K562 (cell line): ENCODE results near the gene SHISAL1. TPM values are rescaled to one million over a fixed set of nuclear protein-coding genes. Genes with fewer than 3 reads are reported as not detected.

Experiments used
- ATAC-seq: fragments of 200-7000 bp; cut with Tn5 transposase; 3 replicates; pipeline ENCODE4 v1.9.1; 2020; ENCODE audit warnings: moderate library complexity
- BruUV-seq: library from RNA; stranded (reverse); fragments of 400-500 nt; replicated peaks from 2 replicates; lab custom pipeline; 2021; lab: Mats Ljungman, UMichigan
- CTCF ChIA-PET: fragments of 300-600 bp; formaldehyde crosslinking; extraction: SDS; loops from one replicate; lab custom pipeline; 2021; ENCODE audit warnings: low intra/inter-chr PET ratio; lab: Yijun Ruan, JAX
- POLR2A ChIA-PET: fragments of 300-600, 350-650 bp; sonication (Branson Sonifier 250); formaldehyde crosslinking; extraction: SDS; loops from one replicate; lab custom pipeline; 2021; ENCODE audit warnings: antibody characterized with exemption, inconsistent platforms; lab: Yijun Ruan, JAX
- DNase-seq, 4 experiments: peaks; one replicate each; pipeline versions ENCODE4 v3.0.0 to v3.0.0-alpha.2; 2011 to 2018; ENCODE audit warnings: low spot score in 3 of 4, mixed read lengths in 3 of 4; ENCODE audit errors: extremely low read depth in 1 of 4
- FAIRE-seq: peaks from 2 replicates; lab custom pipeline; 2011; peaks lifted over from hg19 to GRCh38; lab: Jason Lieb, UNC
- H2AFZ ChIP-seq: 2 replicates; pipeline ENCODE4 v1.6.0; 2011; ENCODE audit warnings: low read depth, low read length, control low read depth, inconsistent platforms
- H3K27ac ChIP-seq: fragments of 200-600 bp; 3 replicates; pipeline ENCODE4 v1.8.0; 2011; ENCODE audit warnings: low read depth, mild to moderate bottlenecking, control low read depth, inconsistent platforms, low read length, moderate library complexity, mixed read lengths; ENCODE audit errors: extremely low read depth
- H3K27me3 ChIP-seq, 2 experiments: fragments of 300-600 bp in 1 of 2; 2 replicates in 1 of 2; 3 replicates in 1 of 2; pipeline versions ENCODE4 v1.6.0 to v1.8.0; 2011; ENCODE audit warnings: inconsistent platforms in 2 of 2, low read length in 2 of 2, mild to moderate bottlenecking in 1 of 2, mixed read lengths in 1 of 2, moderate library complexity in 1 of 2; ENCODE audit not compliant: control insufficient read depth in 2 of 2, insufficient read depth in 2 of 2
- H3K36me3 ChIP-seq: fragments of 300-600 bp; 3 replicates; pipeline ENCODE4 v1.8.0; 2011; ENCODE audit warnings: mild to moderate bottlenecking, low read length, inconsistent platforms; ENCODE audit not compliant: control insufficient read depth, insufficient read depth
- H3K4me1 ChIP-seq, 2 experiments: fragments of 200-600 bp in 1 of 2; replicated peaks in 1 of 2; 2 replicates in 1 of 2; 3 replicates in 1 of 2; pipeline versions ENCODE4 v1.5.1 to v1.8.0; 2011; ENCODE audit warnings: inconsistent platforms in 2 of 2, low read length in 2 of 2, mild to moderate bottlenecking in 1 of 2, mixed read lengths in 1 of 2, moderate library complexity in 1 of 2; ENCODE audit not compliant: control insufficient read depth in 2 of 2, insufficient read depth in 2 of 2
- H3K4me2 ChIP-seq: 2 replicates; pipeline ENCODE4 v1.6.1; 2011; ENCODE audit warnings: low read length, control low read depth, inconsistent platforms, mixed read lengths; ENCODE audit not compliant: insufficient read depth
- H3K4me3 ChIP-seq: fragments of 200-600 bp; sonication (generic), shearing (Covaris generic); 2 replicates; pipeline ENCODE4 v1.5.1; 2016; ENCODE audit warnings: control low read depth, inconsistent platforms
- H3K79me2 ChIP-seq: fragments of 200-600 bp; 3 replicates; pipeline ENCODE4 v1.8.0; 2011; ENCODE audit warnings: low read length, inconsistent platforms; ENCODE audit not compliant: control insufficient read depth, insufficient read depth
- H3K9ac ChIP-seq, 2 experiments: 2 replicates each; pipeline versions ENCODE4 v1.6.0 to v1.6.1; 2011; ENCODE audit warnings: low read depth in 2 of 2, low read length in 2 of 2, control low read depth in 1 of 2, inconsistent platforms in 1 of 2, mild to moderate bottlenecking in 1 of 2, mixed read lengths in 1 of 2; ENCODE audit not compliant: insufficient read depth in 1 of 2
- H3K9me1 ChIP-seq: one replicate; pipeline ENCODE4 v1.6.0; 2011; ENCODE audit warnings: inconsistent platforms, mild to moderate bottlenecking, low read length, moderate library complexity; ENCODE audit not compliant: control insufficient read depth, insufficient read depth
- H3K9me3 ChIP-seq: replicated peaks from 2 replicates; pipeline ENCODE4 v1.5.1; 2011; ENCODE audit warnings: low read depth, low read length, inconsistent platforms; ENCODE audit not compliant: control insufficient read depth, insufficient read depth
- H4K20me1 ChIP-seq: replicated peaks from 2 replicates; pipeline ENCODE4 v1.6.1; 2011; ENCODE audit warnings: low read length, inconsistent platforms, mixed read lengths; ENCODE audit not compliant: control insufficient read depth, insufficient read depth
- ATF7 ChIP-seq: fragments of 450-650 bp; IDR thresholded peaks from 2 replicates; pipeline ENCODE4 v1.7.1; 2014; ENCODE audit warnings: mild to moderate bottlenecking, moderate library complexity
- CAMTA2 ChIP-seq: fragments of 250-450 bp; sonication (Bioruptor Pico); conservative IDR thresholded peaks from 2 replicates; pipeline ENCODE4 v1.5.1; 2022
- DIDO1 ChIP-seq: fragments of 450-650 bp; IDR thresholded peaks from 2 replicates; pipeline ENCODE4 v1.6.1; 2016; ENCODE audit warnings: low read depth, missing biosample characterization, missing genetic modification characterization
- HNRNPL ChIP-seq: fragments of 200-400 bp; formaldehyde crosslinking; IDR thresholded peaks from 2 replicates; pipeline ENCODE4 v1.6.1; 2017; ENCODE audit warnings: low read depth, mild to moderate bottlenecking, low read length
- PHF20 ChIP-seq: fragments of 450-650 bp; IDR thresholded peaks from 2 replicates; pipeline ENCODE4 v1.6.1; 2018; ENCODE audit not compliant: partially characterized antibody
- SRF ChIP-seq, 2 experiments: fragments of 250-450, 450-650 bp in 1 of 2; sonication (Bioruptor Pico) in 1 of 2; sonication (generic) in 1 of 2; formaldehyde crosslinking; IDR thresholded peaks; 2 replicates each; pipeline versions ENCODE4 v1.5.0 to v1.5.1; 2020 to 2022; ENCODE audit warnings: mild to moderate bottlenecking in 1 of 2, missing genetic modification reagents in 1 of 2
- ZKSCAN1 ChIP-seq: fragments of 150-350 bp; IDR thresholded peaks from 2 replicates; pipeline ENCODE4 v1.6.1; 2016; ENCODE audit warnings: low read depth, low read length
- ZNF239 ChIP-seq: fragments of 250-450 bp; sonication (Bioruptor Pico); IDR thresholded peaks from 2 replicates; pipeline ENCODE4 v1.4.0; 2020; ENCODE audit warnings: mild to moderate bottlenecking
- ZNF282 ChIP-seq: sonication (generic); formaldehyde crosslinking; IDR thresholded peaks from 2 replicates; pipeline ENCODE4 v1.8.1; 2023; ENCODE audit warnings: missing genetic modification reagents
- WGBS: fragments of 100-300 bp; shearing (Covaris generic); methylation state at CpG from one replicate; pipeline ENCODE4 v1.1.6; 2016; ENCODE audit warnings: low coverage, mixed read lengths; ENCODE audit not compliant: insufficient coverage; ENCODE audit errors: missing lambda C conversion rate; 5-methylcytosine and 5-hydroxymethylcytosine counted together
- in situ Hi-C: fragments of 300-500 bp; cut with MboI; formaldehyde crosslinking; loops from 4 replicates; pipeline ENCODE4 v1.15.0; 2018; ENCODE audit warnings: inconsistent platforms, mixed read lengths
- intact Hi-C: fragments of 100-400 bp; cut with micrococcal nuclease; formaldehyde crosslinking; loops from 2 replicates; pipeline ENCODE4 v1.14.2; 2022
- polyA plus RNA-seq, 8 experiments: library from polyadenylated mRNA; depleted of rRNA in 4 of 8; stranded (reverse) in 5 of 8; unstranded in 3 of 8; fragments of >200 nt; fragmentation: Nextera tagmentation in 2 of 8; fragmentation: Illumina TruSeq in 1 of 8; extraction: Ambion mirVana in 2 of 8; extraction: Trizol in 1 of 8; gene quantifications; 2 replicates each; pipeline versions ENCODE4 v1.2.1 to v1.2.3, GENCODE V29; 2011 to 2014; ENCODE audit warnings: inconsistent platforms in 1 of 8, missing spikeins in 1 of 8
- total RNA-seq, 7 experiments: library from RNA; depleted of rRNA in 6 of 7; stranded (reverse); fragments of >200 nt in 6 of 7; fragmentation: Illumina TruSeq in 2 of 7; extraction: Trizol in 2 of 7; gene quantifications; 2 replicates each; pipeline versions ENCODE4 v1.2.1 to v1.2.3, GENCODE V29; 2011 to 2021; ENCODE audit warnings: low replicate concordance in 1 of 7
- TF ChIP-seq, protein P1 (sequence below): fragments of 250-450 bp; sonication (Bioruptor Pico); IDR thresholded peaks from 2 replicates; pipeline ENCODE4 v1.4.0; 2020
- TF ChIP-seq, protein P2 (sequence below), 3 experiments: IDR thresholded peaks in 2 of 3; conservative IDR thresholded peaks in 1 of 3; 2 replicates each; pipeline ENCODE4 v1.5.1; 2011 to 2012; ENCODE audit warnings: low read length in 3 of 3, mild to moderate bottlenecking in 3 of 3, control low read depth in 2 of 3, improper control_type of control experiment in 1 of 3, inconsistent platforms in 1 of 3, low read depth in 1 of 3, mixed read lengths in 1 of 3, moderate library complexity in 1 of 3; ENCODE audit not compliant: insufficient read depth in 2 of 3

SHISAL1 gene
- total and polyA plus RNA-seq, 9 of the 15 experiments (the other 6 are each of a cell fraction or from before 2014, with no cell fraction given), result not detected

DNA sequence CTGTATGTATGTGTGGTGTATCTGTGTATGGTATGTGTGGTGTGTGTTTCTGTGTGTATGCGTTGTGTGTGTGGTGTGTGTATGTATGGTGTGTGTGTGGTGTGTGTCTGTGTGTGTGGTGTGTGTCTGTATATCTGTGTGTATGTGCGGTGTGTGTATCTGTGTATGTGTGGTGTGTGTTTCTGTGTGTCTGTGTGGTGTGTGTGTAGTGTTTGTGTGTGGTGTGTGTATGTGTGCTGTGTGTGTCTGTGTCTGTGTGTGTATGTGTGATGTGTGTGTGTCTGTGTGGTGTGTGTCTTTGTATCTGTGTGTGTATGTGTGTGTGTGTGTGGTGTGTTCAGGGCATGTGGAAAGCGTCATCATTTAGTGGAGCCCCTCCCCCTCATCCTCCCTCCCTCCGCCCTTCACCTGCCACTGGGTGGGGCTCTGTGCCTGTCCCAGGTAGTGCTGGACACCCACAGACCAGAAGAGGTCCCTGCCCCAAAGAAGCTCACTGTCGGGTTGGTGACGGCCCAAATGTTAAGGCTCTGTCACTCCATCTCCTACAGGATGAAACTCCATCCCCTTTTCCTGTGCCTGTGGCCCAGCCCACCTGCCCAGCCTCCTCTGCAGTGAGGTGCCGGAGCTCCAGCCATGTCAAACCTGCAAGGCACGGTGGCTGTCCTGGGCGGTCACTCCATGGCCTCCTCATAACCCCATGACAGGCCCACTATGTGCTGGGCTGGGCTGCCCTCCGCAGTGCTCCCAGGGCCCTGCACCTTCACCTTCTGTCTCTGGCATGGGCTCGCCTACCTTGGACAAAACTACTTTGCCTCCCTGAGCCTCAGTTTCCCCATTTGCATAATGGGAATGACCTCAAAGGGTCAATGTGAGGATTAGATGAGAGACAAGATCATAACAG lies 23.4 kb upstream of the SHISAL1 start:
- H3K79me2 ChIP-seq, result no peaks in the 10 kb centered on the region
- no peak for ATAC-seq
- intact Hi-C loops, result no loop called here

More for the DNA sequence above, 23.4 kb upstream of the SHISAL1 start:
- no peak overlapping the region for H3K27ac ChIP-seq
- no peak overlapping the region for H3K9ac ChIP-seq
- H2AFZ ChIP-seq, result no peak overlapping the region
- 19% methylated on average over 9 of the region's 11 CpGs for WGBS
- H4K20me1 ChIP-seq, result no peaks in the 10 kb centered on the region
- ChIA-PET POLR2A (interaction anchor here (0.5 kb wide), 1 partner anchor 228 kb away, joined by 3 read pairs; no protein-coding TSS in a partner anchor), CTCF (no interaction called here)
- H3K9me1 ChIP-seq, result no peaks in the 10 kb centered on the region
- FAIRE-seq, result peak; percentile 49
- no peak for DNase-seq
- no peaks in the 10 kb centered on the region; a peak in 1 of 5 replicates for H3K4me1 ChIP-seq
- TF ChIP-seq PHF20 (peak; percentile 17), ZNF282 (CRISPR knock-in tag) (no peak), DIDO1 (tag) (no peak), SRF (CRISPR knock-in tag; IDR thresholded peaks at IDR 0.05) (no peak), ZNF239 (CRISPR knock-in tag) (no peak), HNRNPL (no peak), CAMTA2 (no peak), ZKSCAN1 (peak; percentile 24; the same call in 1 of the 2 replicates), ATF7 (no peak)
- TF ChIP-seq, protein P1, sequence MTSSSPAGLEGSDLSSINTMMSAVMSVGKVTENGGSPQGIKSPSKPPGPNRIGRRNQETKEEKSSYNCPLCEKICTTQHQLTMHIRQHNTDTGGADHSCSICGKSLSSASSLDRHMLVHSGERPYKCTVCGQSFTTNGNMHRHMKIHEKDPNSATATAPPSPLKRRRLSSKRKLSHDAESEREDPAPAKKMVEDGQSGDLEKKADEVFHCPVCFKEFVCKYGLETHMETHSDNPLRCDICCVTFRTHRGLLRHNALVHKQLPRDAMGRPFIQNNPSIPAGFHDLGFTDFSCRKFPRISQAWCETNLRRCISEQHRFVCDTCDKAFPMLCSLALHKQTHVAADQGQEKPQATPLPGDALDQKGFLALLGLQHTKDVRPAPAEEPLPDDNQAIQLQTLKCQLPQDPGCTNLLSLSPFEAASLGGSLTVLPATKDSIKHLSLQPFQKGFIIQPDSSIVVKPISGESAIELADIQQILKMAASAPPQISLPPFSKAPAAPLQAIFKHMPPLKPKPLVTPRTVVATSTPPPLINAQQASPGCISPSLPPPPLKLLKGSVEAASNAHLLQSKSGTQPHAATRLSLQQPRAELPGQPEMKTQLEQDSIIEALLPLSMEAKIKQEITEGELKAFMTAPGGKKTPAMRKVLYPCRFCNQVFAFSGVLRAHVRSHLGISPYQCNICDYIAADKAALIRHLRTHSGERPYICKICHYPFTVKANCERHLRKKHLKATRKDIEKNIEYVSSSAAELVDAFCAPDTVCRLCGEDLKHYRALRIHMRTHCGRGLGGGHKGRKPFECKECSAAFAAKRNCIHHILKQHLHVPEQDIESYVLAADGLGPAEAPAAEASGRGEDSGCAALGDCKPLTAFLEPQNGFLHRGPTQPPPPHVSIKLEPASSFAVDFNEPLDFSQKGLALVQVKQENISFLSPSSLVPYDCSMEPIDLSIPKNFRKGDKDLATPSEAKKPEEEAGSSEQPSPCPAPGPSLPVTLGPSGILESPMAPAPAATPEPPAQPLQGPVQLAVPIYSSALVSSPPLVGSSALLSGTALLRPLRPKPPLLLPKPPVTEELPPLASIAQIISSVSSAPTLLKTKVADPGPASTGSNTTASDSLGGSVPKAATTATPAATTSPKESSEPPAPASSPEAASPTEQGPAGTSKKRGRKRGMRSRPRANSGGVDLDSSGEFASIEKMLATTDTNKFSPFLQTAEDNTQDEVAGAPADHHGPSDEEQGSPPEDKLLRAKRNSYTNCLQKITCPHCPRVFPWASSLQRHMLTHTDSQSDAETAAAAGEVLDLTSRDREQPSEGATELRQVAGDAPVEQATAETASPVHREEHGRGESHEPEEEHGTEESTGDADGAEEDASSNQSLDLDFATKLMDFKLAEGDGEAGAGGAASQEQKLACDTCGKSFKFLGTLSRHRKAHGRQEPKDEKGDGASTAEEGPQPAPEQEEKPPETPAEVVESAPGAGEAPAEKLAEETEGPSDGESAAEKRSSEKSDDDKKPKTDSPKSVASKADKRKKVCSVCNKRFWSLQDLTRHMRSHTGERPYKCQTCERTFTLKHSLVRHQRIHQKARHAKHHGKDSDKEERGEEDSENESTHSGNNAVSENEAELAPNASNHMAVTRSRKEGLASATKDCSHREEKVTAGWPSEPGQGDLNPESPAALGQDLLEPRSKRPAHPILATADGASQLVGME, result no peak
- TF ChIP-seq, protein P2, sequence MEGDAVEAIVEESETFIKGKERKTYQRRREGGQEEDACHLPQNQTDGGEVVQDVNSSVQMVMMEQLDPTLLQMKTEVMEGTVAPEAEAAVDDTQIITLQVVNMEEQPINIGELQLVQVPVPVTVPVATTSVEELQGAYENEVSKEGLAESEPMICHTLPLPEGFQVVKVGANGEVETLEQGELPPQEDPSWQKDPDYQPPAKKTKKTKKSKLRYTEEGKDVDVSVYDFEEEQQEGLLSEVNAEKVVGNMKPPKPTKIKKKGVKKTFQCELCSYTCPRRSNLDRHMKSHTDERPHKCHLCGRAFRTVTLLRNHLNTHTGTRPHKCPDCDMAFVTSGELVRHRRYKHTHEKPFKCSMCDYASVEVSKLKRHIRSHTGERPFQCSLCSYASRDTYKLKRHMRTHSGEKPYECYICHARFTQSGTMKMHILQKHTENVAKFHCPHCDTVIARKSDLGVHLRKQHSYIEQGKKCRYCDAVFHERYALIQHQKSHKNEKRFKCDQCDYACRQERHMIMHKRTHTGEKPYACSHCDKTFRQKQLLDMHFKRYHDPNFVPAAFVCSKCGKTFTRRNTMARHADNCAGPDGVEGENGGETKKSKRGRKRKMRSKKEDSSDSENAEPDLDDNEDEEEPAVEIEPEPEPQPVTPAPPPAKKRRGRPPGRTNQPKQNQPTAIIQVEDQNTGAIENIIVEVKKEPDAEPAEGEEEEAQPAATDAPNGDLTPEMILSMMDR (IDR thresholded peaks at IDR 0.05 in 2 of 3, conservative IDR thresholded peaks at IDR 0.05 in 1 of 3; ENCODE audit: insufficient read depth in 2 of 3, low read depth in 1 of 3, low read length in 3 of 3), result peak in 1 of 3 experiments; percentile 12; a peak in 1 of 6 replicates
- H3K4me3 ChIP-seq, result no peak overlapping the region
- in situ Hi-C loops, result no loop called here
- no peaks in the 10 kb centered on the region for H3K9me3 ChIP-seq
- H3K4me2 ChIP-seq, result no peak overlapping the region
- H3K36me3 ChIP-seq, result no peaks in the 10 kb centered on the region
- BruUV-seq, result no TSS peak
- peaks cover 0 to 5% of the 10 kb centered on the region in 2 experiments; a peak in 1 of 5 replicates for H3K27me3 ChIP-seq
